ENCODE data around the gene FAM151A.

FAM151A gene

DNA sequence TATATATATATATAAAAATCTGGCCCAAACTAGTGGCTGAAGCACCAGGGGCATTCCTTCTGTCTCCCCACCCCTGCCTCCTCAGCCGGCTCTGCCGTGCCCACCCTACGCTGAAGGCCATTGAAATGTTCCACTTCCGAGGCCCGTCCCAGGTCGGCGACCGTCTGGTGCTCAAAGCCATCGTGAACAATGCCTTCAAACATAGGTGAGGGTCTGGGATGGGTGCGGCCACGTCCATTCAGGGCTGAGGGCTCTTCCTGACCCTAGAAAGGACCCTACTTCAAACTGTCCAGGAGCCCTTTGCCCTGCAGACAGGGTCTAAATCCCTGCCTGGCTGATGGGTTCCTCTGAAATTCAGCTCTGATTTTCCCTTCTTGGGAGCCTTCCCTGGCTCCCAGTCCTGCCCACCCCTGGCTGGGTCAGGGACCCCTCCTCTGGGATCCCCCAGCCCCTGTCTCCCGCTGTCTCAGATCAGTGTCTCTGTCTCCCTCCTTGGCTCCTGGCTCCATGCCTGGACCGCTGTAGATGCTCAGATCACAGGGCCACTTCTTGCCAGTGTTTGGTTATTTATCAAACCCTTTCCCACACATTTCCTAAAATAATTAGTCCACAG lies 24.0 kb downstream of the FAM151A start:
- ATAC-seq = no peak
- Mint-ChIP-seq H3K27ac (no peak overlapping the region), H3K27me3 (no peaks in the 10 kb centered on the region), H3K4me3 (no peak overlapping the region), H3K4me1 (peaks cover 4% of the 10 kb centered on the region), H3K9me3 (no peaks in the 10 kb centered on the region)
- no peak for DNase-seq

GRCh38 chr1:54597455-54598030 lies 25.8 kb downstream of the FAM151A start:
- Mint-ChIP-seq H3K4me3 (no peak overlapping the region), H3K27me3 (no peaks in the 10 kb centered on the region), H3K4me1 (no peaks in the 10 kb centered on the region), H3K27ac (no peak overlapping the region), H3K9me3 (no peaks in the 10 kb centered on the region)
- DNase-seq (no peak), ATAC-seq (no peak)

GRCh38 chr1:54596756-54597155 lies 26.6 kb downstream of the FAM151A start:
- no peaks in the 10 kb centered on the region for H3K4me1 Mint-ChIP-seq
- no peaks in the 10 kb centered on the region for H3K9me3 Mint-ChIP-seq
- DNase-seq (no peak), ATAC-seq (no peak)
- no peaks in the 10 kb centered on the region for H3K27me3 Mint-ChIP-seq
- H3K4me3 Mint-ChIP-seq = no peak overlapping the region
- H3K27ac Mint-ChIP-seq = no peak overlapping the region

DNA sequence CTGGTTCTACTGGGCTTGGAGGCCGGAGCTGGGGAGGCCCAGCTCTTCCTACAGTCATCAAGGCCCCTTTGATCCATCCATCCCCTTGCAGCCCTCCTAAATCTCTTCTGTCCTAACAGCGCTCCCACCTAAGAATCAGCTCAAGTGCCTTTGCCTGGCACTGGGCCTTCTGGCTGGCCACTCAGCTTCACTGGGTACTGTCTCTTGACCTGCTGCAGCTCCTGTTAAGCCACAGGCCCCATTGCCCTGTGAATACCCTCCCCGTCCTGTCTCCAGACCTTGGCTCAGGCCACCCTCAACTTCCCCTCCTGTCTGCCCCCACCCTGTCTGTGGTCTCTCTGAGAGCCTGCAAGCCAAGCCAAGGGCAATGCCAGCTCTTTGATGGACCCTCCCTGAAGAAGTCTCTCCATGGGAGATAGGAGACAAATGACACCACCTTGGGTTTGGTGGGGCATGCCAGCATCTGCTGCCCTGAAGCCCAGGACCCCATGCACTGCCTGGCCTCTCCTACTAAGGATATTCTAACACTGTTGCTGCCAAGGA lies 27.3 kb downstream of the FAM151A start:
- H3K4me1 Mint-ChIP-seq = no peaks in the 10 kb centered on the region
- DNase-seq = no peak
- no peaks in the 10 kb centered on the region for H3K9me3 Mint-ChIP-seq
- no peaks in the 10 kb centered on the region for H3K27me3 Mint-ChIP-seq
- H3K27ac Mint-ChIP-seq = peak overlapping the region in 1 of 2 donors; percentile 21
- ATAC-seq = no peak
- no peak overlapping the region for H3K4me3 Mint-ChIP-seq

- Mint-ChIP-seq H3K9me3 (no peaks in the 10 kb centered on the region), H3K27me3 (no peaks in the 10 kb centered on the region), H3K4me1 (no peaks in the 10 kb centered on the region), H3K27ac (no peak overlapping the region), H3K4me3 (no peak overlapping the region)
- no peak for DNase-seq
- peak; percentile 28 for ATAC-seq
Observed at GRCh38 chr1:54594463-54594862, 28.9 kb downstream of the FAM151A start.

DNA sequence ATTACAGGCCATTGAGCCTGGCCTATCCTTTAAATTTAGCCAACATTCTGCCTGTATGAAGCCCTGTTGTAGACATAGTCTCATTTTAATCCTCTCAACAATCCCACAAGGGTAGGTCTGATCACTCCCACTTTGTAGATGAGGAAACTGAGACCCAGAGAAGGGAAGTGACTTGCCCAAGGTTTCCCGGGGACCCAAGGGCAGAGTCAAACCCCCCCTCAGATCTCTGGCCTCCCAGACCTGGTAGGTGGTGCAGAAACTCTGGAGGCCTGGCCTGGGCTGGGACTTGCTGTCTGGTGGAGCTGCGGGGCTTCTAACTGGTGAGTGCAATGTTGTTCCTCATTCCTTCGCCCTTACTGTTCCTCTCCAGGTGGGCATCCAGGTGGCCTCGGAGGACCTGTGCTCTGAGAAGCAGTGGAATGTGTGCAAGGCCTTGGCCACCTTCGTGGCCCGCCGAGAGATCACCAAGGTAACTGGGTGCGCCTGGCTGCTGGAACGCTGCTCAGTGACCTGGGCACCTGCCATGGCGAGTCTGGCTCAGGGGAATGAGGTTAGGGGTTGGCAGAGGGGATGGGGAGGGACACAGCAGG lies 29.7 kb downstream of the FAM151A start:
- H3K27ac Mint-ChIP-seq = no peak overlapping the region
- ATAC-seq = no peak

DNA sequence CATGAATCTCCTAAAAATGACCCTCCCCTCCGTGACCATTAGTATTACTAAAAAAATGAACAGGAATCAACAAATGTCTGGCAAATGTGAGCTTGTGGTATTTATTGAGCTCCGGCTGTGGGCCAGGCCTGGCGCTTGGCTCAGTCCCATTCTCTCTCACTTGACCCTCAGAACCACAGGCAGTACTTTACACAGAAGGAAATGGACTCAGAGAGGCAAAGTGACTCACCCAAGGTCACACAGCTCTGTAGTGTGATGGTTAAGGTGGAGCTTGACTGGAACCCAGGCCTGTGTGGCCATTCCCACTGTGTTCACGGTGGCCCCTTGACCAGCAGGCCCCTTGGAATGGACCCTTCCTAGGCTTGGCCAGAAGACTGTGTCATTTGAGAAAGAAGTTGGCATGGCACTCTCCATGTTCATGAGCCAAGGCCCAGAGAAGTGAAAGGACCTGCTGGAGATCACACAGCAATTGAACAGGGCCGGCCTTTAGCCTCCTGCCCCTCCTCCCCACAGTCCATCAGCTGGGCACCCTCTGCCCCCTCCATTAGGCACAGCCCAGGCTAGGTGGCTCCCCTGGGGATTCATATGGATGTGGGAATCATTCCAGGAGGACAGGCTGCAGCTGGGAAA lies 32.1 kb downstream of the FAM151A start:
- no peak overlapping the region for H3K27ac Mint-ChIP-seq
- H3K4me1 Mint-ChIP-seq = peaks cover 9% of the 10 kb centered on the region
- H3K9me3 Mint-ChIP-seq = no peaks in the 10 kb centered on the region
- H3K4me3 Mint-ChIP-seq = no peak overlapping the region
- ATAC-seq (no peak), DNase-seq (no peak)
- no peaks in the 10 kb centered on the region for H3K27me3 Mint-ChIP-seq

More for the DNA sequence above, 29.7 kb downstream of the FAM151A start:
- Mint-ChIP-seq H3K4me1 (peaks cover 2% of the 10 kb centered on the region), H3K9me3 (no peaks in the 10 kb centered on the region), H3K4me3 (no peak overlapping the region), H3K27me3 (no peaks in the 10 kb centered on the region)
- DNase-seq = no peak

- peak overlapping the region; percentile 29 to 77 for H3K27ac Mint-ChIP-seq
- no peaks in the 10 kb centered on the region for H3K9me3 Mint-ChIP-seq
- peaks cover 9% of the 10 kb centered on the region for H3K4me1 Mint-ChIP-seq
- H3K4me3 Mint-ChIP-seq = no peak overlapping the region
- ATAC-seq (peak; percentile 52), DNase-seq (no peak)
- H3K27me3 Mint-ChIP-seq = no peaks in the 10 kb centered on the region
Observed at GRCh38 chr1:54588377-54588776, 34.9 kb downstream of the FAM151A start.

GRCh38 chr1:54585181-54586066 lies 37.9 kb downstream of the FAM151A start:
- no peak overlapping the region for H3K4me3 Mint-ChIP-seq
- peaks cover 9% of the 10 kb centered on the region for H3K4me1 Mint-ChIP-seq
- no peaks in the 10 kb centered on the region for H3K9me3 Mint-ChIP-seq
- no peak for DNase-seq
- H3K27me3 Mint-ChIP-seq = no peaks in the 10 kb centered on the region
- no peak for ATAC-seq
- peak overlapping the region in 1 of 2 donors; percentile 67 for H3K27ac Mint-ChIP-seq

GRCh38 chr1:54584575-54584974 lies 38.8 kb downstream of the FAM151A start:
- DNase-seq (no peak), ATAC-seq (no peak)
- no peaks in the 10 kb centered on the region for H3K9me3 Mint-ChIP-seq
- H3K27me3 Mint-ChIP-seq = no peaks in the 10 kb centered on the region
- peaks cover 9% of the 10 kb centered on the region for H3K4me1 Mint-ChIP-seq
- H3K27ac Mint-ChIP-seq = no peak overlapping the region
- no peak overlapping the region for H3K4me3 Mint-ChIP-seq

- Mint-ChIP-seq H3K9me3 (no peaks in the 10 kb centered on the region), H3K27ac (no peak overlapping the region)
Observed at GRCh38 chr1:54583871-54584270, 39.5 kb downstream of the FAM151A start.

GRCh38 chr1:54583307-54583686 lies 40.0 kb downstream of the FAM151A start:
- H3K27me3 Mint-ChIP-seq = no peaks in the 10 kb centered on the region
- ATAC-seq (no peak), DNase-seq (no peak)
- no peak overlapping the region for H3K27ac Mint-ChIP-seq
- peaks cover 3% of the 10 kb centered on the region for H3K4me1 Mint-ChIP-seq
- H3K4me3 Mint-ChIP-seq = no peak overlapping the region
- no peaks in the 10 kb centered on the region for H3K9me3 Mint-ChIP-seq

More at GRCh38 chr1:54583871-54584270, 39.5 kb downstream of the FAM151A start:
- Mint-ChIP-seq H3K4me1 (peaks cover 8% of the 10 kb centered on the region), H3K27me3 (no peaks in the 10 kb centered on the region), H3K4me3 (no peak overlapping the region)
- ATAC-seq (no peak), DNase-seq (no peak)

DNA sequence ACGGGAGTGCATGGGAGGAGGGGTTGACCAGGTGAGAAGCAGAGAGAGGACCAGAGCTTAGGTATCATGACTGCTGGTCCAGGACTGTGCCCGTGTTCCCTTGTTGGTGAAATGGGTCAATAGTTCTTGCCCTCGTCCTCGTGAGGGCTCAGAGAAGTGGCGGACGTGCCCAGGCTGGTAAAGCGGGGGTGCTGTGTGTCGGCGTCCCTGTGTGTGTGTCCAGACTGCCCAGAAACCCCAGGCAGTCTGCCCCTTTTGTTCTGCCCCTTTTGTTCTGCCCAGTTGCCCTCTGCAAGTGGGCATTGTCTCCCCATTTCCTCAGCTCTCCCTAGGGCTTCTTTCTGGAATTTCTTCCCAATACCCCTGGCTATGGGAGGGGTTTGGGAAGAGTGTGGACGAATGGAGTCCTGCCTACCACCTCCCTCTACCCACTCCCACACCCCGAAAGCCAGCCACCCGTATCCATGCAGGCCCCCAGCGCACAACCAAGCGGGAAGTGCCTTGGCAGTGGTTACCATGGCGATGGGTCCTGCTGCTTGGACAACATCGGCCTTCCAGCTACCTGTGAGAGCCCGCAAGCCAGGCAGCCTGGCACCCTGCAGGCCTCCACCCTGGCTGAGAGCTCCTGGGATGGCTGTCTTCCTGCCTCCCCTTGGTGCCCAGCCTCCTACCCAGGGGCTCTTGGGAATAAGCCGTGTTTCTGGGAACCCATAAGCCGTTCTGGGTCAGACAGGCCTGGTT lies 40.6 kb downstream of the FAM151A start:
- no peak overlapping the region for H3K27ac Mint-ChIP-seq
- no peaks in the 10 kb centered on the region for H3K27me3 Mint-ChIP-seq
- H3K9me3 Mint-ChIP-seq = no peaks in the 10 kb centered on the region
- no peak for DNase-seq
- ATAC-seq = no peak
- no peak overlapping the region for H3K4me3 Mint-ChIP-seq
- no peaks in the 10 kb centered on the region for H3K4me1 Mint-ChIP-seq

DNA sequence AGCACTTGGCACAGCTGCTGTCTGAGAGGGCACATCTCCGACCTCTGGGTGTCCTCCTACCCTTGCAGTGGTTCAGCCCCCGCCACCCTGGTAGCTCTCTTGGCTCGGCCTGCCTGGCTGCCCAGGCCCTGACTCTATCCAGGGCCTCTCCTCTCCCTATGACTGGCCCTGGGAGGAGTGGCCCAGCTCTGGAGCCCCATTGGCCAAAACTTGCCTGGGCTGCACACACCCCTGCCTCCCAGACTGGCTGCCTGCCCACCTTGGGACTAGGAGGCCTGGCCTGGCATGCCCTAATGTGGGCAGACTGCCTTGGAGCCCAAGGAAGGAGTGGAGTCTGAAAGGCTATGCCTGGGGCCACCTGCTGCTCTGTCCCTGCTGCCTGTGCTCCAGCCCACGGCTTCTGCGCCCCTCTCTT lies 41.7 kb downstream of the FAM151A start:
- no peaks in the 10 kb centered on the region for H3K9me3 Mint-ChIP-seq
- no peak for DNase-seq
- no peak overlapping the region for H3K4me3 Mint-ChIP-seq
- H3K4me1 Mint-ChIP-seq = no peaks in the 10 kb centered on the region
- peak overlapping the region in 1 of 2 donors; percentile 20 for H3K27ac Mint-ChIP-seq
- ATAC-seq = no peak
- no peaks in the 10 kb centered on the region for H3K27me3 Mint-ChIP-seq
